ENCODE data around the gene F7. TPM values are rescaled to one million over a fixed set of nuclear protein-coding genes. Genes with fewer than 3 reads are reported as not detected.

Gene F7
- total and polyA plus RNA-seq, 9 of the 15 experiments (the other 6 are each of a cell fraction or from before 2014, with no cell fraction given): not detected

DNA sequence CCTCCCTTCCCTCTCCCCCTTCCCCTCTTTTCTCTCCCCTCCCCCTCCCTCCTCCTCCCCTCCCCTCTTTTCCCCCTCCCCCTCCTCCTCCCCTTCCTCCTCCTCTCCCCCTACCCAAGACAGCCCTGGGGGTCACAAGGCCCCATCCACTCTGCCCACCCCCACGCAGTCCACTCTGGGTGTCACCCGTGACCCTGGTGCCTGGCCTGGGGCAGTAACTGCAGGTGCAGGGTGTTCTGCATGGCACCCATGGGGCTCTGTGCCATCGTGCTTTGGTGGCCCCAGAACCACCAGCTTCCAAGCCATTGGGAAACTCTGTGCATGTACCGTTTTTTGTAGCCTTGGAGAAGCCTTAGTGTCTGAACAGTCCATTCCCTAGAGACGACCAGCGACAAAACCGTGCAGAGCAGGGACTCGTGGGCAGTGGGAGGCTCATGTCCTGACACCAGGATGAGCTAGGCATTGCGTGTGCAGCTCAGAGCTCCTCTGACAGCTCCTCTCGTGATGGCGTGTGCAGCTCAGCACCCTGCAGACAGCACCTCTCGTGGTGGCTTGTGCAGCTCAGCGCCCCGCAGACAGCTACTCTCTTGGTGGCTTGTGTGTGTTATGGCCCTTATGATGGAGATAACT, 43.7 kb upstream of the F7 start (continued):
- TF ChIP-seq, protein P1, sequence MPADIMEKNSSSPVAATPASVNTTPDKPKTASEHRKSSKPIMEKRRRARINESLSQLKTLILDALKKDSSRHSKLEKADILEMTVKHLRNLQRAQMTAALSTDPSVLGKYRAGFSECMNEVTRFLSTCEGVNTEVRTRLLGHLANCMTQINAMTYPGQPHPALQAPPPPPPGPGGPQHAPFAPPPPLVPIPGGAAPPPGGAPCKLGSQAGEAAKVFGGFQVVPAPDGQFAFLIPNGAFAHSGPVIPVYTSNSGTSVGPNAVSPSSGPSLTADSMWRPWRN (IDR thresholded peaks at IDR 0.05; ENCODE audit: low read depth): no peak
- no peak for TF ChIP-seq SRSF9 (IDR thresholded peaks at IDR 0.05; ENCODE audit: borderline replicate concordance, low read depth, low read length)
- TF ChIP-seq, protein P2, sequence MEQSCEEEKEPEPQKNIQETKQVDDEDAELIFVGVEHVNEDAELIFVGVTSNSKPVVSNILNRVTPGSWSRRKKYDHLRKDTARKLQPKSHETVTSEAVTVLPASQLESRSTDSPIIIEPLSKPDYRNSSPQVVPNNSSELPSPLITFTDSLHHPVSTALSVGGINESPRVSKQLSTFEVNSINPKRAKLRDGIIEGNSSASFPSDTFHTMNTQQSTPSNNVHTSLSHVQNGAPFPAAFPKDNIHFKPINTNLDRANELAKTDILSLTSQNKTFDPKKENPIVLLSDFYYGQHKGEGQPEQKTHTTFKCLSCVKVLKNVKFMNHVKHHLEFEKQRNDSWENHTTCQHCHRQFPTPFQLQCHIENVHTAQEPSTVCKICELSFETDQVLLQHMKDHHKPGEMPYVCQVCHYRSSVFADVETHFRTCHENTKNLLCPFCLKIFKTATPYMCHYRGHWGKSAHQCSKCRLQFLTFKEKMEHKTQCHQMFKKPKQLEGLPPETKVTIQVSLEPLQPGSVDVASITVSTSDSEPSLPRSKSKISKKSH (CRISPR knock-in tag; IDR thresholded peaks at IDR 0.05): no peak
- TF ChIP-seq ELF2 (CRISPR knock-in tag; IDR thresholded peaks at IDR 0.05): no peak
- no peak for TF ChIP-seq MEF2D (tag; conservative IDR thresholded peaks at IDR 0.05; ENCODE audit: low read depth)
- TF ChIP-seq, protein P3, sequence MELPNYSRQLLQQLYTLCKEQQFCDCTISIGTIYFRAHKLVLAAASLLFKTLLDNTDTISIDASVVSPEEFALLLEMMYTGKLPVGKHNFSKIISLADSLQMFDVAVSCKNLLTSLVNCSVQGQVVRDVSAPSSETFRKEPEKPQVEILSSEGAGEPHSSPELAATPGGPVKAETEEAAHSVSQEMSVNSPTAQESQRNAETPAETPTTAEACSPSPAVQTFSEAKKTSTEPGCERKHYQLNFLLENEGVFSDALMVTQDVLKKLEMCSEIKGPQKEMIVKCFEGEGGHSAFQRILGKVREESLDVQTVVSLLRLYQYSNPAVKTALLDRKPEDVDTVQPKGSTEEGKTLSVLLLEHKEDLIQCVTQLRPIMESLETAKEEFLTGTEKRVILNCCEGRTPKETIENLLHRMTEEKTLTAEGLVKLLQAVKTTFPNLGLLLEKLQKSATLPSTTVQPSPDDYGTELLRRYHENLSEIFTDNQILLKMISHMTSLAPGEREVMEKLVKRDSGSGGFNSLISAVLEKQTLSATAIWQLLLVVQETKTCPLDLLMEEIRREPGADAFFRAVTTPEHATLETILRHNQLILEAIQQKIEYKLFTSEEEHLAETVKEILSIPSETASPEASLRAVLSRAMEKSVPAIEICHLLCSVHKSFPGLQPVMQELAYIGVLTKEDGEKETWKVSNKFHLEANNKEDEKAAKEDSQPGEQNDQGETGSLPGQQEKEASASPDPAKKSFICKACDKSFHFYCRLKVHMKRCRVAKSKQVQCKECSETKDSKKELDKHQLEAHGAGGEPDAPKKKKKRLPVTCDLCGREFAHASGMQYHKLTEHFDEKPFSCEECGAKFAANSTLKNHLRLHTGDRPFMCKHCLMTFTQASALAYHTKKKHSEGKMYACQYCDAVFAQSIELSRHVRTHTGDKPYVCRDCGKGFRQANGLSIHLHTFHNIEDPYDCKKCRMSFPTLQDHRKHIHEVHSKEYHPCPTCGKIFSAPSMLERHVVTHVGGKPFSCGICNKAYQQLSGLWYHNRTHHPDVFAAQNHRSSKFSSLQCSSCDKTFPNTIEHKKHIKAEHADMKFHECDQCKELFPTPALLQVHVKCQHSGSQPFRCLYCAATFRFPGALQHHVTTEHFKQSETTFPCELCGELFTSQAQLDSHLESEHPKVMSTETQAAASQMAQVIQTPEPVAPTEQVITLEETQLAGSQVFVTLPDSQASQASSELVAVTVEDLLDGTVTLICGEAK (IDR thresholded peaks at IDR 0.05): no peak
- TF ChIP-seq, protein P3 (CRISPR knock-in tag; IDR thresholded peaks at IDR 0.05): no peak
- TF ChIP-seq, protein P4, sequence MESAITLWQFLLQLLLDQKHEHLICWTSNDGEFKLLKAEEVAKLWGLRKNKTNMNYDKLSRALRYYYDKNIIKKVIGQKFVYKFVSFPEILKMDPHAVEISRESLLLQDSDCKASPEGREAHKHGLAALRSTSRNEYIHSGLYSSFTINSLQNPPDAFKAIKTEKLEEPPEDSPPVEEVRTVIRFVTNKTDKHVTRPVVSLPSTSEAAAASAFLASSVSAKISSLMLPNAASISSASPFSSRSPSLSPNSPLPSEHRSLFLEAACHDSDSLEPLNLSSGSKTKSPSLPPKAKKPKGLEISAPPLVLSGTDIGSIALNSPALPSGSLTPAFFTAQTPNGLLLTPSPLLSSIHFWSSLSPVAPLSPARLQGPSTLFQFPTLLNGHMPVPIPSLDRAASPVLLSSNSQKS (CRISPR knock-in tag; IDR thresholded peaks at IDR 0.05): no peak
